Suppressor macrophage treated with lipopolysaccharide for 1 hour (primary cell): Measurements from ENCODE around the gene POLA2.
A peak's percentile ranks its signal among the peaks of the same experiment; 100 is the strongest.

Source experiments
- DNase-seq, 3 donors: peaks; one replicate each; pipeline ENCODE4 v3.0.0-alpha.2; 2020 to 2022

Gene POLA2

DNA sequence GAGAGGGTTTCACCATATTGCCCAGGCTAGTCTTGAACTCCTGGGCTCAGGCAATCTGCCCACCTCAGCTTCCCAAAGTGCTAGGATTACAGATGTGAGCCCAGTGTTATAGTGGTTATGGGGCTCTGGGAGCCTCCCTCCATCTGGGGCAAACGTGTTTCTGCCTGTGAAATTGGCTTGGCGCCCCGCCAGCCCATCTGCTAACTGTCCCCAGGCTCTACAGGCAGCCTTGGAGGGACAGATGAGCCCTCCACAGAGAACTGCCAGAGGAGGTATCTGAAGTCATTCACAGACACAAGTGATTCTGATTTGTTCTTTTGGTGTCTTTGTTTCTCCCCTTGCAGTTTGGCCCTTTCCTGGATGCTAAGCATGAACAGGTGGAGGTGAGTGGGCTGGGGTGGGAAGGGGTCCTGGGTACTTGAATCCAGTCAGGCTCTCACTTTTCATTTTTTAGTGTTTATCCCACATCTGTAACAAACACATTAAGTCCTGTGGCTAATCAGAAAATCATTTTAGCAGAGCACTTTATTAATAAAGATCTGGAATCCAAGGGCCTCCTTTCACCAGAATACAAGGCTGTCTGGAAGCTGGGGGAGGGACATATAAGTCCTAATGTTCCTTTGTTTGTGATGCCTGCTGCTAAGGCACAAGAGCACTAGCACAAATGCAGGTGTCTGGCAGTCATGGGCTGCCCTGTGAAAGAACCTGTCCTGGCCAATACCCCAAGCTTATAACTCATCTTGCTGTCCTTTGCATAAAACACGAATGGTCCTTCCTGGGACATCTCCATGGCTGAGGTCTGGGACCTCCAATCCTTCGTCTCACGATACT lies 27.2 kb downstream of the POLA2 start:
- DNase-seq, result no peak

GRCh38 chr11:65290448-65291165 lies 28.8 kb downstream of the POLA2 start:
- DNase-seq, result peak; percentile 97 to 100 (median 99)

GRCh38 chr11:65291613-65292012 lies 29.9 kb downstream of the POLA2 start:
- peak; percentile 39 to 57 (median 57) for DNase-seq

- DNase-seq, result peak; percentile 38 to 77 (median 54)
These were observed 31.1 kb downstream of the POLA2 start for GRCh38 chr11:65292890-65293289.

DNA sequence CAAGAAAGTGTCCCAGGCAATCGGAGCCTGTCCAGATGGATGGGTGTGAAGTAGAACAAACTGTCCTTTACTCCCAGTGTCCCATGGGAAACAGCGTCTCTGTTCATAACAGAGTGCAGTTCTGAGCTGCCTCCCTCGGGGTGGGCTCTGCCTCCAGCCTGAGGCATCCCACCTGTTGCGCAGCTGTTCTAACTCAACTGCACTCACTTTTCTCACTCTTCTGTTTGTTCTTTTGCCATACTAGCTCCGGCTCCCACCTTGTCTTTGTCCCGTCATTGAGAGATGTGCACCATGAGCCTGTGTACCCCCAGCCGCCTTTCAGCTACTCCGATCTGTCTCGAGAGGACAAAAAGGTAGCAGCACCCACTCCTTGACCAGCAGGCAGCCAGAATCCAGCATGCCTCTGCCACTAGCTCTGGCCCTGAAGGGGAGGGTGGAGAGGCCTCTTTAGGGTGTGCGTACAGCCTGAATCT lies 32.2 kb downstream of the POLA2 start:
- no peak for DNase-seq

DNA sequence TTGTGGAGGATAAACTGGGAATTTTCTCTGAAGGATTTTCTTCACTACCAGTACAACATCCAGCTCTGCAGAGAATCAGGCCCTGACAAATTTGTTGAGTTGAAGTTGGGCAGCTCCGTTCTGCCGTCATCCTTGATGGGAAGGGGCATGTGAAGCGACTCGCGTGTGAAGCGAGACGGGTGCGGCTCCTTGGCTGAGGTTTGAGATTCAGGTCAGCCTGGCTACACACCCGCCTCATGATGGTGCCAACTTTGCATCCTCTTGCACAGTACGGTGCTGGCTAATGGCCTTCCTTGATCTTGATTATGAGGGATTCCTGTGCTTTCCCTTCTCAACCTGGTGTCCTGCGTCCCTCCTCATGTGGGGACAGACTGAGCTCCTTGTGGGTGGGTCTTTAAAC lies 33.2 kb downstream of the POLA2 start:
- no peak for DNase-seq

DNA sequence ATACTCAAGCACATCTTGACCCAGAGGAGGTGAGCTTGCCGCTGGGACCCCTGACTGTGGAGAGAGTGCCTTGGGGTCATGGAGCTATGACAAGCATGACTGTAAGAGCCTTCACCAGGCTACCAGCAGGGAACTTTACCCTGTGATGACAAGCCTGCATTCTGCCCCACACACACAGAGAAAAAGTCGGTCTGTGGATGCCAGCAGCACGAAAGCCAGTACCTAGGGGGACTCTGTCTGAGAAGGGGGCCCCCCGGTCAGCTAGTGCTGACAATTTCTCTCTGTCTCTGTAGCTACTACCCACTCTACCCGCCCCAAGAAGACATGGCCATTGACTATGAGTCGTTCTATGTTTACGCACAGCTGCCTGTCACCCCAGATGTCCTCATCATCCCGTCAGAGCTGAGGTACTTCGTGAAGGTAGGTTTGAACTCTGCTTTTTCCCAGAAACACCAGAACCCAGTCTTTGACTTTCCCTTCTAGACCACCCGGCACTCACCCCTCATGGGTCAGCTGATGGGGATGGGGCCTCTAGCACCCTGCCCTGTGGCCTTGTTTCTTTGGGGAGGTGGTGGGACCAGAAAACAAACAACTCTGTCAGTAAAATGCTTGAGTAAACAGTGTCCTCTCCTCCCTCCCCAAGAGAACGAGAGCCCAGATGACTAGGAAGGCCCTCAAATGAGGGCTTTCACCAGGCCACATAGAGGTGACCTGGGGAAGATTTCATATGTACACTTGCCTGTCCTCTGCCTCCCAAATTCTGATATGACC lies 34.0 kb downstream of the POLA2 start:
- no peak for DNase-seq

- no peak for DNase-seq
These were observed 35.4 kb downstream of the POLA2 start for GRCh38 chr11:65297026-65297672.

DNA sequence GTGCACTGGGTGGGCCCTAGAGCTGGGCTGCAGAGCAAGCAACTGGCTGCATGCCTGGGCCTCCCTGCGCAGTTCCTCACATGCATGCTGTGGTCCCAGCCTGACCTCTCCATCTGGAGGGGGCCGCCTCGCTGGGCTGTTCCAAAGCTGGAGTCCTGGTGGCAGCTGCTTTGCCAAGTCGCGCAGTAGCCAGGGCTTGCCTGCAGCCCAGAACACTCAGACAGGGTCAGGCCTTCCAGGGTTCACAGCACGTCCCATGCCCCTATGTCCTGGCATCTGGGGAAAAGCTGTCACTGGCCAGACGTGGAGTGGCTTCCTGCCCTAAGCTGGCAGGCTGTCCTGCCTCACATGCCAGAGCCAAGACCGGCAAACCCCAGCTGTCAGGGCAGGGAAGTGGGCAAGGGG lies 36.4 kb downstream of the POLA2 start:
- DNase-seq, result no peak

DNA sequence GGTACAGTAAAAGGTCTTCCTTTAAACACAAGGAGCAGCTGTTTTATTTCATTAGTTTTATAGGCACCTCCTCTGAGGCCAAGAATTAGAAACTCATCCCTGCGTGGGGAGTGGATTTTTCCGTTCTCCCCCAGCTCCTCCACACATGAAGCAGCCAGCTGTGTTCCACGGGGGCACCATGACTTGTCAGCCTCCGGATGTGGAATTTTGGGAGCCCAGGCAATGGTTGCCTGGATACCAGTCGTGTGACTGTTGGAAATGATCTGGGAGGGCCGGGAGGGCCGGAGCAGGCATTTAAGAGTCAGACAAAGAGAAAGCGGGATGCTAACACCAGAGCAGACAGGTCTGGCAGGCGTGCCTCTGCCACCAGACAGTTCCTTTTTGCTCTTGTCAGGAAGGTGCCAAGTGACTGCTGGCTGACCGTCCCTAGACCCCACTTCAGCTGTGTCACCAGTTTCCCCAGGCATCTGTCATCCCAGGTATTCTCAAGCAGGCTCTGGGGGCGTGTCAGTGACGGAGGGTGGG lies 37.0 kb downstream of the POLA2 start:
- no peak for DNase-seq

- no peak for DNase-seq
These were observed 39.0 kb downstream of the POLA2 start for GRCh38 chr11:65300621-65301275.

DNA sequence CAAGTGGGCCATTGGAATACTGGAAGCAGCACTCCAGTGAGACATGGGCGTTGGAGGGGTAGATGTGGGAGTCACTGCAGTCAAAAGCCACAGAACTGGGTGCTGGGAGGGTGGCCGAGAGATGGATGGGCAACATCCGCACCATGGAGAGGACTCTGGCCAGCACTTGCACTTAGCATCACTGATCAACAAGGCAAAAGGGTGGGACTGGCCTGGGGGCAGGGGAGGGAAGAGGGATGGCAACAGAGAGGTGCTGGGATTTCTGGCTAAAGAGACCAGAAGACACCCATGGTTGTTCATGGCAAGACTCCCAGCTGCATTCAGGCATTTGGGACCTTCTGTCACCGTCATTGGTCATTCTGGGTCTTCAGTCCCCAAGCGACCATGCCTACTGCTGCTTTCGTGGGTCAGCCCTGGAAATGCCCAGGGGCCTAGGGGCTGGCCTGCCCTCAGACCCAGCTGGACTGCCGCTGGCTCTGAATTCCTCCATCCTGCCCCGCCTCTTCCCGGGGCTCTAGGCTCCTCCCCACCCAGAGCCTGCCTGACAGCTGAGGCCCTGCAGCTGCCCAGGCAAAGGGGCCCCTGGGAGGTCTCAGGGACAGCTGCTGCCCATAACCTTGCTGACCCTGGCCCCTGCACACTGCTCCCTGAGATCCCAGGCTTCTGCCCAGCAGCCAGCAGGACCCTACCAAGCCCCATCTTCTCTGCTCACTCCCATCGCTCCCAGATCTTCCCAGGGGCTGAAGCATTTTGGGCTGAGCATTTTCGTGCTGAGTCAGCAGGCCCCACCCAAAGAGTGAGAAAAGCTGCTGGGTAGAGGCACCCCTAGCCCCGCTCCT lies 39.9 kb downstream of the POLA2 start:
- DNase-seq, result peak in 1 of 3 donors; percentile 13

- DNase-seq, result no peak
These were observed 41.8 kb downstream of the POLA2 start for GRCh38 chr11:65303555-65303954.

DNA sequence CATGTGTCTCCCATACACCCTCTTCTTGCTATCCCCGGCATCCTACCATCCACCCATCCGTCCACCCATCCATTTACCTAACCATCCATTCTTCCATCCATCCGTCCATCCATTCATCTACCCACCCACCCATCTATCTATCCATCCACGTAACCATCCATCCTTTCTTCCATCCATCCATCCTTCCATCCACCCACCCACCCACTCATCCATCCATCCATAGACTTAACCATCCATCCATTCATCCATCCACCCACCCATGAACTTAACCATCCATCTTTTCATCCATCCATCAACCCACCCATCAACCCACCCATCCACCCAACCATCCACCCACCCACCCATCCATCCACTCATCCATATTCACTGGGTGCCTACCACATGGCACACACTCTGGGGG lies 42.3 kb downstream of the POLA2 start:
- no peak for DNase-seq

DNA sequence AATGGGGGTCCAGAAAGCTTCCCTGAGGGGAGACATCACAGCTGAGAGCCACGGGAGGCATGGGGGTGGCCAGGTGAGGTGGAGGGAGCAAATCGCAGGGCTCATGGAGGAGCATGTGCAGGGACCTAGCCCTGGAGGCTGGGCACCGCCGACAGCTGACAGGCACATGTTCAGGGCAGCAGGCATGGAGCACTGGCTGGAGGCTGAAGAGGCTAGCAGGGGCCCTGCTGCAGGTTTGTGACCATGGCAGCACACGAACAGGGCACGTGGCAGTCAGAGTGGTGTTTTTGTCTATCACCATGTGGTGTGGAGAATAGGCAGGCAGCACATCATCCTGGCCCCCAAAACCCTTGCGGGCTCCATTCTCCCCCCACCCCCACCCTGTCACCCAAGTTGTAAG lies 42.9 kb downstream of the POLA2 start:
- DNase-seq, result no peak

- no peak for DNase-seq
These were observed 43.9 kb downstream of the POLA2 start for GRCh38 chr11:65305501-65306268.

DNA sequence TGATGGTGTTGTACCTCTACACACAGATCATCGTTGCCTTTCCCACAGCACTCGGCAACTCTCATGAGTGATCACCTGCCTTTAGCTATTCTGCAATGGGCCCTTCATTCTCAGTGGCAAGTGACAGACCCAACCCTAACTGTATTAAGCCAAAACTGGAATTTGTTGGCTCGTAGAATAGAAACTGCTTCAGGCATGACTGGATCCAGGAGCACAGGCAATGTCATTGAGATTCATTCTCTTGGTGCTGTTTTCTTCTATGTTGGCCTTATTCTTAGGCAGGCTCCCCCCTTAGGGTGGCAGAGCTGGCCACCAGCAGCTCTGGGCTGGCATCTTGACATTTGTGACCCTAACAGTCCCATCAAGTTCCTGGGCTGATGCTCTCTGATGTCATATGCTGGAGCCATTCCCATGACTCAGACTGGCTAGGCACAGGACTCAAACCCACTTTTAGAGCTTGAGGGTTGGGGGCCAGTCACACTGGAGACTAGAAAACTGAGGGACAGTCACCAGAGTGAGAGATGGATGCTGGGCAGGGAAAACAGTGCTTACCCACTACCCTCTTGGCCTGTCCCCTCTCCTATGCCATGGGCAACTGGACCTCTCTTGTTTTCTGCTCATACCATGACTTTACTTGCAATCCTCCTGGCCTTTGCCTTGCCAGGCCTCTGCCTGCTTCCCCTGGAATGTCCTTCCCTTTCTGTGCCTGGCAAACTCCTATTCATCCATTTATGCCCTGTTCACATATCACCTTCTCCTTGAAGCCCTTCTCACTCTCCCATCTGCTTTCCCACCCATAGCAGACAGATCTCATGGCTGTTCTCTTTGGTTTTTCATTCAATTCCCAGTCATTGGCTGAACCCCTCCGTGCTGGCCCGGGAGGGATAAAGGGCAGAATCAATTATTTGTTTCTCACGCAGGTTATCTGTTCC lies 45.8 kb downstream of the POLA2 start:
- peak; percentile 66 to 83 (median 73) for DNase-seq

GRCh38 chr11:65308281-65308891 lies 46.6 kb downstream of the POLA2 start:
- DNase-seq, result peak; percentile 93 to 96 (median 95)

DNA sequence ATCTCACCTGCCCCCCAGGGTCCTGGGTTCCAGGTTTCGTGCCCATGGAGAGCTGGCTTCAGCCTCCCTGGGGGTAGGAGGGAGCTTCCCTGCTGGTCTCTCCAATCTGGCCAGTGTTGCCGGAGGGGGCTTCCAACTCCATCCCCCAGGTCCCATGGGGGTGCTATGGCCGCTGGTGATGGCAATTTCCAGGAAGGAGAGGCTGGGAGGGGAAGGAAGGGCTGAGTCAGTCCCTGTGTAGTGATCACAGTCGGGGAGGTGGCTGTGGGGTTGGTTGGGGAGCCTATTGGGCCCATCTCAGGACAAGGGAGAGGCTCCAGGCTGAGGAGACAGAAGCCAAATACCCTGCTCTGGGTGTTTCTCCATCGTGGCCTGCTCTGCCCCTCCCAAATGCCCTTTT lies 47.2 kb downstream of the POLA2 start:
- peak; percentile 52 to 69 (median 66) for DNase-seq
